GM19372 (cell line): ENCODE results near the gene SLC7A1.

Source experiments
- ATAC-seq: cut with Tn5 transposase; IDR thresholded peaks from one replicate; pipeline ENCODE4 v1.9.1; 2021; ENCODE audit warnings: mild to moderate bottlenecking, low read depth, moderate library complexity; ENCODE audit not compliant: unreplicated experiment

Gene SLC7A1

DNA sequence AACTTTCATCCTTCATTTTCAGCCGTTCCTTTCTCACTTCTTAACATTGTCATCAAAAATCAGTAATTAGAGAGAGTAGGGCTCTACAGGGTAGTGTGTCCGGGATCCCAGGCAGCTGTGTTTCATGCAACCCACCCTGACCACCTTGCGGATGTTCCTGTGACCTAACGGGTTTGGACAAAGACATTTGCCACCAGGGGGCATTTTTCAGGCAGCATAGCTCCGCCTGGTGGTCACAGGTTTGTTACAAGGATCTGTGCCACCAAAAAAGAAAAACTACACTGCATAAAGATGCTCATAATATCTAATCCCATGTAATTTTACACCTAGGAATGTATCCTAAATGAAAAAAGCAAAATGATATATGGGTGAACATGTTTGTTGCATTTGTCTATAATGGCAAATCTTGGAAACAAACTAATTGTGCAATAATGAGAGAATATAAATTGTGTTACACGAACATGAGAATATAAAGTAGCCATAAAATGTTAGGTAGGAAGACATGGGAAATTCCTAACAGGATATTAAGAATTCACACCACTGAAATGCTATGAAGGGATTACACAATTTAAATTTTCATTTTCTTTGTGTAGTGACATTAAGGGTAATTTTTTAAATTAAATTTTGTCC is 123.0 kb downstream of the SLC7A1 start:
- no peak for ATAC-seq

DNA sequence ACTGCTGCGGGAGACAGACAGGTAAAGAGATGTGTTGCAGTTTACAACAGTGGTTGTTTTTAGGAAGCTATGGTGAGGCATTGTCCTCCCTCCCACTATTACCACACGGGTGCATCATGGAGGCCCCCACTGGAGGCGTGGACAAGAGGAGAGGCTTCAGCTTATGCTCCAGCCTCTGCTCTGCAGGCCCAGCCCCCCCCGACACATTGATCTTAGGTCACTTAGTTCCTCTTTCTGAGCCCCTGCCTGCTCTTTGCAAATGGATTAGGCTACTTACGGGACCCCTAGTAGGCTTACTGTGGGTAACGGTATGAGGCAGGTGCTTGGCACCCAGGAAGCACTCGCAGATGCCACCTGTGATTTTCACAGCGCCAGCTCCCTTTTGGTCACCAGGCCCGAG is 123.9 kb downstream of the SLC7A1 start:
- no peak for ATAC-seq

GRCh38 chr13:29465741-29466293 is 129.7 kb downstream of the SLC7A1 start:
- no peak for ATAC-seq

DNA sequence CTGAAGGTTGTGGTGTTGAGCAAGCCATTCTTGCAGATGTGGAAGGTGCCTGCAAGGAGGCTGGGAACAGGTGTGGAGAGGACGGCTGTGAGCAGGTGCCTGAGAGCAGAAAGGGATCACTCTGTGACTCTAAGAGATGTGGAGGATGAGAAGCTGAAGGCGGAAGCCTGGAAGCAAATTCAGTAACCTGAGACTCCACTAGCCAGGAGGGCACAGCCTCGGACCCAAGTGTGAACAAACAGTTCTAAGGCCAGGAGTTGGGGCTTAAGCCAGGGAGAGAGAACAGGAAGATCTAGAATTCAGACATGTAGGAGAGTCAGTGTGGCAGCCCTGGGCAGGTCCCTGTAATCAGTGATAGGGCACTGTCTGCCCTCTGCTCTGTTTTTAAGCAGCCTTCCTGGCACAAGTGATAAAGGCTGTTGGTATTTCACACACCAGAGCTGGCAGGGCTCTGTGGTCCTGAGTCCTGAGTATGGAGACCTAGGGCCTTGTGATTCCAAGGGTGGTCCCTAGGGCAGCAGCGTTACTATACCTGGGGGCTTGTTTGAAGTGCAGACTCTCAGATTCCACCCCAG is 131.3 kb downstream of the SLC7A1 start:
- no peak for ATAC-seq

GRCh38 chr13:29459813-29460355 is 135.6 kb downstream of the SLC7A1 start:
- no peak for ATAC-seq
